ENCODE measurements around the gene CEP41.

DNA sequence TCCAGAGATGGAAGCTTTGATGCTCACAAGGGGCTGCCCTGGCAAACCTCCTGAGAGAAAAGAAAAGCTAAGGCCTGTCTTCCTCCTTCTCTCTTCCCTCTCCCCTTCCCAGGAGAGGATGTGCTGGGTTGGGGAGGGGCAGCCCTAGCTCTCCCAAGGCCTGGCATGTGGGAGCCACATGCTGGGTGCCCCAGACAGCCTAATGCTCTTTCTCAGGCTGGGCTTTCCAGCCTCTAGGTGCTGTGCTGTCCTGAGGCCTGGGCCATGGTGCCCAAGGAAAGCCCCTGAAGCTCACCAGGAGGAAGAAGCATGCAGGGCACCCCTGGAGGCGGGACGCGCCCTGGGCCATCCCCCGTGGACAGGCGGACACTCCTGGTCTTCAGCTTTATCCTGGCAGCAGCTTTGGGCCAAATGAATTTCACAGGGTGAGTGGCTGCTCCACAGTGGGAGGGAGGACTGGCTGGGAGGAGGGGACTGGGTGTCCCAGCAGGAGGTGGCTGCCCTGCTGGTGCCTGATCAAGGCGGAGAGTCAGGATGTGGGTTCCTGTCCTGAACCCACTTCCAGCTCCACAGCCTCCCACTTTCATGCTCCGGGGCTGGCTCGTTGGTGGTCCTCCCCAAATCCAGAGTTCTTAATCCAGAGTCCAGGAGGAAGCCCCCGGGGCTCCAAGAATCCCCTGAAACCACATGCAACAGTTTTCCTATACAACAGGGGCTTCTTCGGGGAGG lies 94.5 kb downstream of the CEP41 start:
- TF ChIP-seq POLR2A (IDR thresholded peaks at IDR 0.05): no peak
- TF ChIP-seq, protein P1, sequence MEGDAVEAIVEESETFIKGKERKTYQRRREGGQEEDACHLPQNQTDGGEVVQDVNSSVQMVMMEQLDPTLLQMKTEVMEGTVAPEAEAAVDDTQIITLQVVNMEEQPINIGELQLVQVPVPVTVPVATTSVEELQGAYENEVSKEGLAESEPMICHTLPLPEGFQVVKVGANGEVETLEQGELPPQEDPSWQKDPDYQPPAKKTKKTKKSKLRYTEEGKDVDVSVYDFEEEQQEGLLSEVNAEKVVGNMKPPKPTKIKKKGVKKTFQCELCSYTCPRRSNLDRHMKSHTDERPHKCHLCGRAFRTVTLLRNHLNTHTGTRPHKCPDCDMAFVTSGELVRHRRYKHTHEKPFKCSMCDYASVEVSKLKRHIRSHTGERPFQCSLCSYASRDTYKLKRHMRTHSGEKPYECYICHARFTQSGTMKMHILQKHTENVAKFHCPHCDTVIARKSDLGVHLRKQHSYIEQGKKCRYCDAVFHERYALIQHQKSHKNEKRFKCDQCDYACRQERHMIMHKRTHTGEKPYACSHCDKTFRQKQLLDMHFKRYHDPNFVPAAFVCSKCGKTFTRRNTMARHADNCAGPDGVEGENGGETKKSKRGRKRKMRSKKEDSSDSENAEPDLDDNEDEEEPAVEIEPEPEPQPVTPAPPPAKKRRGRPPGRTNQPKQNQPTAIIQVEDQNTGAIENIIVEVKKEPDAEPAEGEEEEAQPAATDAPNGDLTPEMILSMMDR (IDR thresholded peaks at IDR 0.05): no peak

Data from body of pancreas (tissue), 4 donors.